Left ventricle myocardium inferior (tissue), 1 donor: ENCODE data around the gene LEPR. TPM values are rescaled to one million over a fixed set of nuclear protein-coding genes. Genes with fewer than 3 reads are reported as not detected.
A peak's percentile ranks its signal among the peaks of the same experiment; 100 is the strongest.
"Not testable (repeated sequence)": the region's sequence is repeated elsewhere in the genome, so short reads cannot be mapped to it uniquely, and the experiment has no call there.

Experiments
- DNase-seq: peaks from one replicate; pipeline ENCODE4 v3.0.0-alpha.2; 2020
- H3K27ac ChIP-seq: fragments of 200-600 bp; replicated peaks from 2 replicates; pipeline ENCODE4 v1.8.0; 2021
- H3K27me3 ChIP-seq: fragments of 200-600 bp; 2 replicates; pipeline ENCODE4 v1.8.0; 2021; ENCODE audit warnings: low read depth
- H3K36me3 ChIP-seq: fragments of 200-600 bp; 2 replicates; pipeline ENCODE4 v1.8.0; 2021
- H3K4me1 ChIP-seq: fragments of 200-600 bp; 2 replicates; pipeline ENCODE4 v1.8.0; 2021
- H3K4me3 ChIP-seq: fragments of 200-600 bp; 2 replicates; pipeline ENCODE4 v1.8.0; 2021; ENCODE audit warnings: mild to moderate bottlenecking, moderate library complexity
- H3K9me3 ChIP-seq: fragments of 200-600 bp; replicated peaks from 2 replicates; pipeline ENCODE4 v1.8.0; 2021
- CTCF ChIP-seq: fragments of 200-600 bp; IDR thresholded peaks from 2 replicates; pipeline ENCODE4 v1.8.0; 2021; ENCODE audit warnings: antibody characterized with exemption, mild to moderate bottlenecking, borderline replicate concordance
- intact Hi-C: fragments of 100-400 bp; cut with micrococcal nuclease; formaldehyde crosslinking; loops from one replicate; pipeline ENCODE4 v1.11.0; 2022
- total RNA-seq: library from RNA; stranded (reverse); fragmentation: NEBNext Ultra II Directional; extraction: Animal tissue kit (Norgen Biotek cat#: 25700); gene quantifications from one replicate; pipeline ENCODE4 v1.2.1, GENCODE V29; 2021
- donor health status: DM: no; HTN: yes; CAD: no; lungs with severe emphysema.

LEPR gene
- total RNA-seq, 1 donor from 2014 or later: 7.1 TPM

GRCh38 chr1:65458730-65459396 is 38.4 kb downstream of the LEPR start:
- Histone ChIP-seq H3K36me3 (no peaks in the 10 kb centered on the region), H3K4me1 (peaks cover 5% of the 10 kb centered on the region), H3K4me3 (no peak overlapping the region), H3K27me3 (no peaks in the 10 kb centered on the region), H3K27ac (no peak overlapping the region), H3K9me3 (peaks cover 3% of the 10 kb centered on the region)
- TF ChIP-seq CTCF: no peak
- DNase-seq: no peak
- intact Hi-C loops: no loop called here

- DNase-seq: no peak
- H3K9me3 ChIP-seq: no peaks in the 10 kb centered on the region
- H3K4me1 ChIP-seq: peaks cover 5% of the 10 kb centered on the region
- H3K27ac ChIP-seq: no peak overlapping the region
- intact Hi-C loops: no loop called here
- no peaks in the 10 kb centered on the region for H3K27me3 ChIP-seq
- H3K36me3 ChIP-seq: no peaks in the 10 kb centered on the region
- no peak overlapping the region for H3K4me3 ChIP-seq
- TF ChIP-seq CTCF: peak; percentile 57
Observed at GRCh38 chr1:65459397-65459768, 38.9 kb downstream of the LEPR start.

- H3K4me3 ChIP-seq, H3K27ac ChIP-seq, H3K27me3 ChIP-seq, H3K9me3 ChIP-seq, intact Hi-C loops, H3K36me3 ChIP-seq, DNase-seq: not testable (repeated sequence)
- peaks cover 20% of the 10 kb centered on the region for H3K4me1 ChIP-seq
Observed at GRCh38 chr1:65465837-65466236, 45.4 kb downstream of the LEPR start.

- Histone ChIP-seq H3K4me1 (peaks cover 28% of the 10 kb centered on the region), H3K9me3 (peaks cover 3% of the 10 kb centered on the region), H3K27me3 (no peaks in the 10 kb centered on the region), H3K27ac (no peak overlapping the region), H3K36me3 (no peaks in the 10 kb centered on the region), H3K4me3 (no peak overlapping the region)
- no peak for DNase-seq
- TF ChIP-seq CTCF: no peak
- intact Hi-C loops: no loop called here
Observed at GRCh38 chr1:65467536-65467935, 47.1 kb downstream of the LEPR start.

GRCh38 chr1:65469126-65469888 is 48.8 kb downstream of the LEPR start:
- intact Hi-C loops: no loop called here
- Histone ChIP-seq H3K4me1 (peaks cover 28% of the 10 kb centered on the region), H3K27me3 (no peaks in the 10 kb centered on the region), H3K36me3 (no peaks in the 10 kb centered on the region), H3K9me3 (peaks cover 3% of the 10 kb centered on the region), H3K4me3 (no peak overlapping the region), H3K27ac (peak overlapping the region; percentile 64)
- no peak for TF ChIP-seq CTCF
- no peak for DNase-seq

GRCh38 chr1:65469889-65470340 is 49.4 kb downstream of the LEPR start:
- Histone ChIP-seq H3K4me3 (no peak overlapping the region), H3K27me3 (no peaks in the 10 kb centered on the region), H3K27ac (peak overlapping the region; percentile 64), H3K4me1 (peaks cover 28% of the 10 kb centered on the region), H3K36me3 (no peaks in the 10 kb centered on the region), H3K9me3 (peaks cover 3% of the 10 kb centered on the region)
- TF ChIP-seq CTCF: no peak
- DNase-seq: no peak
- intact Hi-C loops: no loop called here
